Suprapubic skin (tissue), 3 donors: ENCODE data around the gene MLST8.

Experiments
- CTCF ChIP-seq, 2 donors: fragments of 200-600 bp in 1 of 2; fragments of 450-650 bp in 1 of 2; sonication (generic) in 1 of 2; IDR thresholded peaks; one replicate each; pipeline ENCODE4 v1.5.1; 2016 to 2019; ENCODE audit warnings: antibody characterized with exemption in 2 of 2, mild to moderate bottlenecking in 1 of 2, moderate library complexity in 1 of 2
- POLR2A ChIP-seq, 2 donors: fragments of 450-650 bp; IDR thresholded peaks; one replicate each; pipeline ENCODE4 v1.6.1; 2017; ENCODE audit warnings: antibody characterized with exemption in 2 of 2, mild to moderate bottlenecking in 2 of 2, moderate library complexity in 2 of 2

GRCh38 chr16:2210386-2211365 is 5.4 kb downstream of the MLST8 start, which contains the start of gene BRICD5:
- TF ChIP-seq CTCF (IDR thresholded peaks at IDR 0.05) (no peak), POLR2A (IDR thresholded peaks at IDR 0.05) (no peak)
